ENCODE data around the gene TRMT10B. TPM values are rescaled to one million over a fixed set of nuclear protein-coding genes. Genes with fewer than 3 reads are reported as not detected.
"Not testable (repeated sequence)": the region's sequence is repeated elsewhere in the genome, so short reads cannot be mapped to it uniquely, and the experiment has no call there.

The TRMT10B gene
- total and polyA plus RNA-seq, 2 experiments from 2014 or later = 3.0 to 4.1 TPM

DNA sequence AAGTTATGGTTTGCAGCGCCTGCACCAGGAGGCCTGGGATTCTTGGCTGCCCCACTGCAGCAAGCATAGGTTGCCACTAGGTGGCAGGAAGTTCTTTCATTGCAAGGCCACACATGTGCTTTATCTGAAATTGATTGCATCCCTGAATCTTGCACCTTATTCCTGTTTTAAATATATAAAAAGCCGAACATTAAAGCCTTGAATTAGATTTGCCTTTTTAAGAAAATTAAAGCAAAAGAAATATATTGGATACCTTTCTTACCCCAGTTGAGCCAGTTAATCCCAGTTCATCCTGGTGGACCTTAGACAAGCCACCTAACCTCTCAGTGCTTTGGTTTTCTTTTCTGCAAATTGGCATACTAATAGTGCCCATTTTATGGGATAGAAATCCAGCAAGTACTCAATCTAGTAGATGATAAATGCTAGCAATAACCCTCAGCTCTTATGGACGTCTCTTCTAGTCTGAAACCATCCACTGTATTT lies 6.3 kb upstream of the TRMT10B start:
- TF ChIP-seq, protein P1, sequence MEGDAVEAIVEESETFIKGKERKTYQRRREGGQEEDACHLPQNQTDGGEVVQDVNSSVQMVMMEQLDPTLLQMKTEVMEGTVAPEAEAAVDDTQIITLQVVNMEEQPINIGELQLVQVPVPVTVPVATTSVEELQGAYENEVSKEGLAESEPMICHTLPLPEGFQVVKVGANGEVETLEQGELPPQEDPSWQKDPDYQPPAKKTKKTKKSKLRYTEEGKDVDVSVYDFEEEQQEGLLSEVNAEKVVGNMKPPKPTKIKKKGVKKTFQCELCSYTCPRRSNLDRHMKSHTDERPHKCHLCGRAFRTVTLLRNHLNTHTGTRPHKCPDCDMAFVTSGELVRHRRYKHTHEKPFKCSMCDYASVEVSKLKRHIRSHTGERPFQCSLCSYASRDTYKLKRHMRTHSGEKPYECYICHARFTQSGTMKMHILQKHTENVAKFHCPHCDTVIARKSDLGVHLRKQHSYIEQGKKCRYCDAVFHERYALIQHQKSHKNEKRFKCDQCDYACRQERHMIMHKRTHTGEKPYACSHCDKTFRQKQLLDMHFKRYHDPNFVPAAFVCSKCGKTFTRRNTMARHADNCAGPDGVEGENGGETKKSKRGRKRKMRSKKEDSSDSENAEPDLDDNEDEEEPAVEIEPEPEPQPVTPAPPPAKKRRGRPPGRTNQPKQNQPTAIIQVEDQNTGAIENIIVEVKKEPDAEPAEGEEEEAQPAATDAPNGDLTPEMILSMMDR (IDR thresholded peaks at IDR 0.05; ENCODE audit: poor library complexity) = peak; percentile 87
- no peak for TF ChIP-seq EZH2 (IDR thresholded peaks at IDR 0.05; ENCODE audit: borderline replicate concordance)
- no peaks in the 10 kb centered on the region for H3K9me2 ChIP-seq (replicated peaks; ENCODE audit: insufficient read depth)
- no peaks in the 10 kb centered on the region for H3K36me3 ChIP-seq (replicated peaks; ENCODE audit: insufficient read depth, low read depth)
- no peak overlapping the region for H3K27ac ChIP-seq
- H2AFZ ChIP-seq = no peak overlapping the region
- peak; percentile 78 for DNase-seq (ENCODE audit: low spot score)
- WGBS (ENCODE audit: low lambda C conversion rate, missing lambda C conversion rate) = 40% methylated on average over 3 of the region's 3 CpGs
- H3K79me2 ChIP-seq = no peaks in the 10 kb centered on the region
- H3K4me3 ChIP-seq = no peak overlapping the region
- H4K20me1 ChIP-seq (ENCODE audit: insufficient read depth, poor library complexity, severe bottlenecking) = no peaks in the 10 kb centered on the region
- H3K27me3 ChIP-seq = no peaks in the 10 kb centered on the region
- H3K4me1 ChIP-seq (ENCODE audit: insufficient read depth) = peaks cover 8% of the 10 kb centered on the region
- no peaks in the 10 kb centered on the region for H3K9me3 ChIP-seq (ENCODE audit: low read depth)
- H3K4me2 ChIP-seq = no peak overlapping the region

- Histone ChIP-seq H3K79me2 (peaks cover 3% of the 10 kb centered on the region), H3K36me3 (replicated peaks; ENCODE audit: insufficient read depth, low read depth) (no peaks in the 10 kb centered on the region), H3K9me2 (replicated peaks; ENCODE audit: insufficient read depth) (no peaks in the 10 kb centered on the region), H3K9me3 (ENCODE audit: low read depth) (no peaks in the 10 kb centered on the region), H3K4me1 (ENCODE audit: insufficient read depth) (peaks cover 8% of the 10 kb centered on the region), H2AFZ (no peak overlapping the region), H3K27me3 (no peaks in the 10 kb centered on the region), H3K4me2 (no peak overlapping the region), H4K20me1 (ENCODE audit: insufficient read depth, poor library complexity, severe bottlenecking) (no peaks in the 10 kb centered on the region), H3K4me3 (no peak overlapping the region), H3K27ac (no peak overlapping the region)
- WGBS (ENCODE audit: low lambda C conversion rate, missing lambda C conversion rate) = 60% methylated on average over 5 of the region's 5 CpGs
- TF ChIP-seq, protein P1 (IDR thresholded peaks at IDR 0.05; ENCODE audit: poor library complexity) = no peak
- TF ChIP-seq EZH2phosphoT487 (IDR thresholded peaks at IDR 0.05; ENCODE audit: low read depth, severe bottlenecking, unreplicated experiment) (no peak), EZH2 (IDR thresholded peaks at IDR 0.05; ENCODE audit: borderline replicate concordance) (no peak)
- DNase-seq (ENCODE audit: low spot score) = no peak
These were observed 4.5 kb upstream of the TRMT10B start for GRCh38 chr9:37749129-37749528.

- 81% methylated on average over 6 of the region's 6 CpGs for WGBS (ENCODE audit: low lambda C conversion rate, missing lambda C conversion rate)
- no peak for DNase-seq (ENCODE audit: low spot score)
- Histone ChIP-seq H3K9me2 (replicated peaks; ENCODE audit: insufficient read depth) (no peaks in the 10 kb centered on the region), H3K4me2 (no peak overlapping the region), H3K4me1 (ENCODE audit: insufficient read depth) (peaks cover 13% of the 10 kb centered on the region), H3K36me3 (replicated peaks; ENCODE audit: insufficient read depth, low read depth) (no peaks in the 10 kb centered on the region), H4K20me1 (ENCODE audit: insufficient read depth, poor library complexity, severe bottlenecking) (no peaks in the 10 kb centered on the region), H3K4me3 (no peak overlapping the region), H3K9me3 (ENCODE audit: low read depth) (no peaks in the 10 kb centered on the region), H3K79me2 (peaks cover 15% of the 10 kb centered on the region), H2AFZ (no peak overlapping the region), H3K27ac (no peak overlapping the region), H3K27me3 (no peaks in the 10 kb centered on the region)
- TF ChIP-seq EZH2 (IDR thresholded peaks at IDR 0.05; ENCODE audit: borderline replicate concordance) = no peak
- no peak for TF ChIP-seq EZH2phosphoT487 (IDR thresholded peaks at IDR 0.05; ENCODE audit: low read depth, severe bottlenecking, unreplicated experiment)
- TF ChIP-seq, protein P1 (IDR thresholded peaks at IDR 0.05; ENCODE audit: poor library complexity) = no peak
These were observed 2.4 kb upstream of the TRMT10B start for GRCh38 chr9:37751186-37751585.

DNA sequence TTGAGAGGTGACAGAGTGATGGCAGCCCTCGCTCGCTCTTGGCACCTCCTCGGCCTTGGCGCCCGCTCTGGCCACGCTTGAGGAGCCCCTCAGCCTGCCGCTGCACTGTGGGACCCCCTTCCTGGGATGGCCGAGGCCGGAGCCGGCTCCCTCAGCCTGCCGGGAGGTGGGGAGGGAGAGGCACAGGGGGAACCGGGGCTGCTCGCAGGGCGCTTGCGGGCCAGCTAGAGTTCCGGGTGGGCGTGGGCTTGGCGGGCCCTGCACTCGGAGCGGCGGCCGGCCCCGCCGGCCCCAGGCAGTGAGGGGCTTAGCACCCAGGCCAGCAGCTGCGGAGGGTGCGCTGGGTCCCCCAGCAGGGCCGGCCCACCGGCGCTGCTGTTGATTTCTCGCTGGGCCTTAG lies 1.9 kb upstream of the TRMT10B start:
- H3K4me1 ChIP-seq (ENCODE audit: insufficient read depth); H3K4me3 ChIP-seq; H3K9me3 ChIP-seq (ENCODE audit: low read depth); H3K27ac ChIP-seq; H2AFZ ChIP-seq; H4K20me1 ChIP-seq (ENCODE audit: insufficient read depth, poor library complexity, severe bottlenecking); H3K27me3 ChIP-seq; H3K4me2 ChIP-seq; H3K9me2 ChIP-seq (replicated peaks; ENCODE audit: insufficient read depth); DNase-seq (ENCODE audit: low spot score); H3K36me3 ChIP-seq (replicated peaks; ENCODE audit: insufficient read depth, low read depth): not testable (repeated sequence)
- H3K79me2 ChIP-seq = peaks cover 15% of the 10 kb centered on the region
- 96% methylated on average over 26 of the region's 30 CpGs for WGBS (ENCODE audit: low lambda C conversion rate, missing lambda C conversion rate)

GRCh38 chr9:37752112-37752511 lies 1.5 kb upstream of the TRMT10B start:
- H3K36me3 ChIP-seq (replicated peaks; ENCODE audit: insufficient read depth, low read depth); H2AFZ ChIP-seq; H3K27me3 ChIP-seq; H3K27ac ChIP-seq; H4K20me1 ChIP-seq (ENCODE audit: insufficient read depth, poor library complexity, severe bottlenecking); H3K9me2 ChIP-seq (replicated peaks; ENCODE audit: insufficient read depth); H3K4me1 ChIP-seq (ENCODE audit: insufficient read depth); DNase-seq (ENCODE audit: low spot score); H3K4me3 ChIP-seq; H3K4me2 ChIP-seq; H3K9me3 ChIP-seq (ENCODE audit: low read depth): not testable (repeated sequence)
- 100% methylated on average over 4 of the region's 13 CpGs for WGBS (ENCODE audit: low lambda C conversion rate, missing lambda C conversion rate)
- H3K79me2 ChIP-seq = peaks cover 15% of the 10 kb centered on the region
